Hematopoietic multipotent progenitor cell treated with erythropoietin and hydrocortisone succinate and interleukin-3 and kit ligand, for 8 days (in vitro differentiated cells): ENCODE results near the gene RPA1.

ENCODE experiments used
- DNase-seq: peaks from one replicate; pipeline ENCODE4 v3.0.0-alpha.2; 2015

RPA1 gene

GRCh38 chr17:1912146-1912545, 82.3 kb downstream of the RPA1 start:
- DNase-seq = no peak

- DNase-seq = no peak
Observed at GRCh38 chr17:1913702-1914101, 83.9 kb downstream of the RPA1 start.

GRCh38 chr17:1914661-1915083, 84.9 kb downstream of the RPA1 start:
- no peak for DNase-seq

- no peak for DNase-seq
Observed at GRCh38 chr17:1915889-1916288, 86.1 kb downstream of the RPA1 start.

GRCh38 chr17:1916316-1916715, 86.5 kb downstream of the RPA1 start:
- no peak for DNase-seq

GRCh38 chr17:1916963-1917715, 87.3 kb downstream of the RPA1 start:
- no peak for DNase-seq

- no peak for DNase-seq
Observed at GRCh38 chr17:1918346-1919162, 88.7 kb downstream of the RPA1 start.

GRCh38 chr17:1919201-1919600, 89.4 kb downstream of the RPA1 start:
- no peak for DNase-seq

- DNase-seq = no peak
Observed at GRCh38 chr17:1920948-1921351, 91.1 kb downstream of the RPA1 start.

- peak; percentile 37 for DNase-seq
Observed at GRCh38 chr17:1928976-1929375, 99.2 kb downstream of the RPA1 start.

- no peak for DNase-seq
Observed at GRCh38 chr17:1930337-1930645, 100.5 kb downstream of the RPA1 start.

GRCh38 chr17:1931844-1932579, 102.2 kb downstream of the RPA1 start:
- DNase-seq = no peak

GRCh38 chr17:1933875-1934715, 104.3 kb downstream of the RPA1 start:
- no peak for DNase-seq

GRCh38 chr17:1934901-1935300, 105.1 kb downstream of the RPA1 start:
- DNase-seq = no peak

GRCh38 chr17:1936766-1937165, 107.0 kb downstream of the RPA1 start:
- no peak for DNase-seq

GRCh38 chr17:1937461-1937860, 107.7 kb downstream of the RPA1 start:
- no peak for DNase-seq

GRCh38 chr17:1939981-1940809, 110.4 kb downstream of the RPA1 start:
- no peak for DNase-seq

- no peak for DNase-seq
Observed at GRCh38 chr17:1940810-1941185, 111.0 kb downstream of the RPA1 start.

- DNase-seq = no peak
Observed at GRCh38 chr17:1941272-1942065, 111.7 kb downstream of the RPA1 start.

- DNase-seq = no peak
Observed at GRCh38 chr17:1942066-1942365, 112.2 kb downstream of the RPA1 start.
